HepG2 (cell line): Measurements from ENCODE around the gene STAT5A. TPM values are rescaled to one million over a fixed set of nuclear protein-coding genes. Genes with fewer than 3 reads are reported as not detected.

Experiments used
- BRCA1 ChIP-seq: sonication (generic); formaldehyde crosslinking; IDR thresholded peaks from 2 replicates; pipeline ENCODE4 v1.4.0; 2020; ENCODE audit warnings: missing genetic modification reagents
- GMEB2 ChIP-seq: IDR thresholded peaks from 2 replicates; pipeline ENCODE4 v1.6.1; 2016; ENCODE audit warnings: missing biosample characterization, missing genetic modification reagents, low read depth
- HDAC1 ChIP-seq: sonication (generic); formaldehyde crosslinking; IDR thresholded peaks from 2 replicates; pipeline ENCODE4 v1.5.1; 2020; ENCODE audit warnings: mild to moderate bottlenecking, missing genetic modification reagents
- MTA3 ChIP-seq: sonication (generic); formaldehyde crosslinking; IDR thresholded peaks from 2 replicates; pipeline ENCODE4 v1.4.0; 2020; ENCODE audit warnings: missing genetic modification reagents
- PATZ1 ChIP-seq: sonication (generic); formaldehyde crosslinking; IDR thresholded peaks from 2 replicates; pipeline ENCODE4 v1.4.0; 2020; ENCODE audit warnings: missing genetic modification reagents
- RBM39 ChIP-seq: fragments of 200-400 bp; formaldehyde crosslinking; IDR thresholded peaks from one replicate; pipeline ENCODE4 v1.6.1; 2018; ENCODE audit warnings: antibody characterized with exemption, mild to moderate bottlenecking, low read depth, low read length; ENCODE audit not compliant: poor library complexity, severe bottlenecking
- SMYD3 ChIP-seq: sonication (generic); formaldehyde crosslinking; IDR thresholded peaks from 2 replicates; pipeline ENCODE4 v1.8.1; 2023; ENCODE audit warnings: mild to moderate bottlenecking, missing genetic modification reagents
- SNRNP70 ChIP-seq: fragments of 200-400 bp; formaldehyde crosslinking; IDR thresholded peaks from 2 replicates; pipeline ENCODE4 v1.6.1; 2017; ENCODE audit warnings: mild to moderate bottlenecking, low read depth, low read length, moderate library complexity
- SRSF9 ChIP-seq: fragments of 200-400 bp; formaldehyde crosslinking; IDR thresholded peaks from 2 replicates; pipeline ENCODE4 v1.6.1; 2018; ENCODE audit warnings: borderline replicate concordance, mild to moderate bottlenecking, low read depth, low read length; ENCODE audit not compliant: insufficient read depth, poor library complexity, severe bottlenecking
- U2AF1 ChIP-seq: fragments of 200-400 bp; formaldehyde crosslinking; optimal IDR thresholded peaks from 2 replicates; pipeline ENCODE3; 2017; ENCODE audit warnings: mild to moderate bottlenecking, low read depth, low read length
- U2AF2 ChIP-seq: fragments of 200-400 bp; formaldehyde crosslinking; IDR thresholded peaks from 2 replicates; pipeline ENCODE4 v1.6.1; 2017; ENCODE audit warnings: low read depth, mild to moderate bottlenecking, low read length
- ZNF644 ChIP-seq: IDR thresholded peaks from 2 replicates; pipeline ENCODE4 v1.6.1; 2016; ENCODE audit warnings: low read depth
- ZNF672 ChIP-seq: sonication (generic); formaldehyde crosslinking; IDR thresholded peaks from 2 replicates; pipeline ENCODE4 v1.8.1; 2022; ENCODE audit warnings: missing genetic modification reagents
- ZNF75D ChIP-seq: sonication (generic); formaldehyde crosslinking; IDR thresholded peaks from 2 replicates; pipeline ENCODE4 v1.8.1; 2023; ENCODE audit warnings: missing genetic modification reagents, mild to moderate bottlenecking, borderline replicate concordance
- ZNF800 ChIP-seq: sonication (generic); formaldehyde crosslinking; IDR thresholded peaks from 2 replicates; pipeline ENCODE4 v1.4.0; 2020; ENCODE audit warnings: missing genetic modification reagents
- ZSCAN12 ChIP-seq: sonication (generic); formaldehyde crosslinking; IDR thresholded peaks from 2 replicates; pipeline ENCODE4 v1.9.0; 2021; ENCODE audit warnings: mild to moderate bottlenecking, missing genetic modification reagents
- polyA plus RNA-seq, 8 experiments: library from polyadenylated mRNA; depleted of rRNA in 3 of 8; stranded (reverse) in 7 of 8; unstranded in 1 of 8; fragments of >200 nt; fragmentation: Illumina TruSeq in 4 of 8; extraction: Trizol in 4 of 8; gene quantifications; 2 replicates each; pipeline versions ENCODE4 v1.2.1 to v1.2.3, GENCODE V29; 2011 to 2016; ENCODE audit warnings: low read depth in 4 of 8, missing spikeins in 1 of 8, mixed read lengths in 1 of 8; ENCODE audit not compliant: insufficient read depth in 1 of 8
- total RNA-seq, 5 experiments: library from RNA; depleted of rRNA; stranded (reverse); fragments of >200 nt; fragmentation: Illumina TruSeq; extraction: Trizol; gene quantifications; 2 replicates each; pipeline ENCODE4 v1.2.3, GENCODE V29; 2016; ENCODE audit warnings: low read depth in 1 of 5
- TF ChIP-seq, protein P1 (sequence below): sonication (generic); formaldehyde crosslinking; IDR thresholded peaks from 2 replicates; pipeline ENCODE4 v1.9.0; 2022; ENCODE audit warnings: missing genetic modification reagents, mild to moderate bottlenecking, borderline replicate concordance
- TF ChIP-seq, protein P2 (sequence below): IDR thresholded peaks from 2 replicates; pipeline ENCODE4 v1.6.1; 2016; ENCODE audit warnings: missing compliant biosample characterization, missing genetic modification reagents, borderline replicate concordance
- TF ChIP-seq, protein P3 (sequence below): sonication (generic); formaldehyde crosslinking; IDR thresholded peaks from 2 replicates; pipeline ENCODE4 v1.5.0; 2020; ENCODE audit warnings: missing genetic modification reagents

Gene STAT5A
- total and polyA plus RNA-seq, 2 of the 13 experiments (the other 11 are each of a cell fraction or from before 2014, with no cell fraction given): 1.4 to 4.1 TPM

- TF ChIP-seq, protein P1, sequence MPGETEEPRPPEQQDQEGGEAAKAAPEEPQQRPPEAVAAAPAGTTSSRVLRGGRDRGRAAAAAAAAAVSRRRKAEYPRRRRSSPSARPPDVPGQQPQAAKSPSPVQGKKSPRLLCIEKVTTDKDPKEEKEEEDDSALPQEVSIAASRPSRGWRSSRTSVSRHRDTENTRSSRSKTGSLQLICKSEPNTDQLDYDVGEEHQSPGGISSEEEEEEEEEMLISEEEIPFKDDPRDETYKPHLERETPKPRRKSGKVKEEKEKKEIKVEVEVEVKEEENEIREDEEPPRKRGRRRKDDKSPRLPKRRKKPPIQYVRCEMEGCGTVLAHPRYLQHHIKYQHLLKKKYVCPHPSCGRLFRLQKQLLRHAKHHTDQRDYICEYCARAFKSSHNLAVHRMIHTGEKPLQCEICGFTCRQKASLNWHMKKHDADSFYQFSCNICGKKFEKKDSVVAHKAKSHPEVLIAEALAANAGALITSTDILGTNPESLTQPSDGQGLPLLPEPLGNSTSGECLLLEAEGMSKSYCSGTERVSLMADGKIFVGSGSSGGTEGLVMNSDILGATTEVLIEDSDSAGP (CRISPR knock-in tag): peak; percentile 87
- TF ChIP-seq MTA3 (CRISPR knock-in tag): no peak
- TF ChIP-seq SNRNP70: no peak
- TF ChIP-seq, protein P2, sequence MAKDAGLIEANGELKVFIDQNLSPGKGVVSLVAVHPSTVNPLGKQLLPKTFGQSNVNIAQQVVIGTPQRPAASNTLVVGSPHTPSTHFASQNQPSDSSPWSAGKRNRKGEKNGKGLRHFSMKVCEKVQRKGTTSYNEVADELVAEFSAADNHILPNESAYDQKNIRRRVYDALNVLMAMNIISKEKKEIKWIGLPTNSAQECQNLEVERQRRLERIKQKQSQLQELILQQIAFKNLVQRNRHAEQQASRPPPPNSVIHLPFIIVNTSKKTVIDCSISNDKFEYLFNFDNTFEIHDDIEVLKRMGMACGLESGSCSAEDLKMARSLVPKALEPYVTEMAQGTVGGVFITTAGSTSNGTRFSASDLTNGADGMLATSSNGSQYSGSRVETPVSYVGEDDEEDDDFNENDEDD (CRISPR knock-in tag): peak; percentile 60
- no peak for TF ChIP-seq SRSF9
- no peak for TF ChIP-seq ZNF672 (CRISPR knock-in tag)
- TF ChIP-seq, protein P3, sequence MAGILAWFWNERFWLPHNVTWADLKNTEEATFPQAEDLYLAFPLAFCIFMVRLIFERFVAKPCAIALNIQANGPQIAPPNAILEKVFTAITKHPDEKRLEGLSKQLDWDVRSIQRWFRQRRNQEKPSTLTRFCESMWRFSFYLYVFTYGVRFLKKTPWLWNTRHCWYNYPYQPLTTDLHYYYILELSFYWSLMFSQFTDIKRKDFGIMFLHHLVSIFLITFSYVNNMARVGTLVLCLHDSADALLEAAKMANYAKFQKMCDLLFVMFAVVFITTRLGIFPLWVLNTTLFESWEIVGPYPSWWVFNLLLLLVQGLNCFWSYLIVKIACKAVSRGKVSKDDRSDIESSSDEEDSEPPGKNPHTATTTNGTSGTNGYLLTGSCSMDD (CRISPR knock-in tag): 0 out of 2 replicates have a peak, but pooled peaks have one; percentile 42
- TF ChIP-seq GMEB2 (CRISPR knock-in tag): no peak
- TF ChIP-seq U2AF1: peak; percentile 75
- 0 out of 2 replicates have a peak, but pooled peaks have one; percentile 56 for TF ChIP-seq U2AF2
- peak; percentile 88 for TF ChIP-seq RBM39
- no peak for TF ChIP-seq SMYD3
- TF ChIP-seq HDAC1 (CRISPR knock-in tag): peak; percentile 93; the same call in 1 of the 2 replicates
- TF ChIP-seq ZSCAN12 (CRISPR knock-in tag): peak; percentile 72; the same call in 1 of the 2 replicates
- no peak for TF ChIP-seq ZNF75D (CRISPR knock-in tag)
- peak; percentile 91 for TF ChIP-seq ZNF800 (CRISPR knock-in tag)
- TF ChIP-seq BRCA1 (CRISPR knock-in tag): 0 out of 2 replicates have a peak, but pooled peaks have one; percentile 50
- peak; percentile 97 for TF ChIP-seq PATZ1
- TF ChIP-seq ZNF644: no peak
Observed at GRCh38 chr17:42276609-42277341, 11.5 kb upstream of the STAT5A start (continued).
